IMR-90 (cell line): Measurements from ENCODE around the gene PRSS50. TPM values are rescaled to one million over a fixed set of nuclear protein-coding genes. Genes with fewer than 3 reads are reported as not detected.

Experiments used
- ATAC-seq: fragments of 200-7000 bp; cut with Tn5 transposase; 2 replicates; pipeline ENCODE4 v1.9.1; 2020; ENCODE audit warnings: low read depth, mild to moderate bottlenecking, moderate library complexity
- BruUV-seq: library from RNA; stranded (reverse); fragments of 400-500 nt; replicated peaks from 2 replicates; lab custom pipeline; 2021; lab: Mats Ljungman, UMichigan
- CTCF ChIA-PET: fragments of 300-600 bp; formaldehyde crosslinking; extraction: SDS; loops from one replicate; lab custom pipeline; 2021; ENCODE audit warnings: antibody characterized with exemption; lab: Yijun Ruan, JAX
- POLR2A ChIA-PET: fragments of 300-600 bp; sonication (Branson Sonifier 250); formaldehyde crosslinking; loops from one replicate; lab custom pipeline; 2022; ENCODE audit warnings: antibody characterized with exemption; ENCODE audit not compliant: unreplicated experiment; lab: Charles Lee
- DNase-seq: peaks from one replicate; pipeline ENCODE4 v3.0.0; 2013
- H2AFZ ChIP-seq: replicated peaks from 2 replicates; pipeline ENCODE3; 2013; ENCODE audit warnings: low read length, mild to moderate bottlenecking; ENCODE audit not compliant: poor library complexity
- H2AK5ac ChIP-seq: 2 replicates; pipeline ENCODE4 v1.6.1; 2013; ENCODE audit warnings: low read depth, low read length, inconsistent platforms
- H2AK9ac ChIP-seq: replicated peaks from 2 replicates; pipeline ENCODE3; 2013; ENCODE audit warnings: mild to moderate bottlenecking, low read depth, low read length, moderate library complexity; ENCODE audit not compliant: poor library complexity
- H2BK120ac ChIP-seq: 2 replicates; pipeline ENCODE4 v1.6.1; 2013; ENCODE audit warnings: low read depth, low read length, inconsistent platforms
- H2BK15ac ChIP-seq: 3 replicates; pipeline ENCODE4 v1.6.1; 2013; ENCODE audit warnings: low read depth, low read length, inconsistent platforms
- H2BK20ac ChIP-seq: 2 replicates; pipeline ENCODE4 v1.6.1; 2013; ENCODE audit warnings: low read depth, mild to moderate bottlenecking, inconsistent platforms, low read length, moderate library complexity
- H2BK5ac ChIP-seq: 2 replicates; pipeline ENCODE4 v1.6.1; 2013; ENCODE audit warnings: mild to moderate bottlenecking, low read depth, low read length, inconsistent platforms; ENCODE audit not compliant: poor library complexity, severe bottlenecking
- H3K14ac ChIP-seq: replicated peaks from 2 replicates; pipeline ENCODE4 v1.6.1; 2013; ENCODE audit warnings: low read depth, low read length, inconsistent platforms
- H3K18ac ChIP-seq: 2 replicates; pipeline ENCODE4 v1.6.1; 2013; ENCODE audit warnings: low read depth, low read length, control low read depth
- H3K23ac ChIP-seq: 2 replicates; pipeline ENCODE4 v1.6.1; 2013; ENCODE audit warnings: low read depth, low read length, inconsistent platforms
- H3K27ac ChIP-seq: 2 replicates; pipeline ENCODE4 v1.5.1; 2013; ENCODE audit warnings: mild to moderate bottlenecking, control low read depth, low read length; ENCODE audit not compliant: insufficient read depth
- H3K27me3 ChIP-seq: 2 replicates; pipeline ENCODE4 v1.6.1; 2013; ENCODE audit warnings: low read length; ENCODE audit not compliant: control insufficient read depth, insufficient read depth
- H3K36me3 ChIP-seq: 2 replicates; pipeline ENCODE4 v1.6.1; 2013; ENCODE audit warnings: low read length, mixed read lengths; ENCODE audit not compliant: control insufficient read depth, insufficient read depth
- H3K4ac ChIP-seq: 2 replicates; pipeline ENCODE4 v1.6.1; 2013; ENCODE audit warnings: low read depth, low read length, inconsistent platforms
- H3K4me1 ChIP-seq: 2 replicates; pipeline ENCODE4 v1.6.1; 2013; ENCODE audit warnings: low read length, mixed read lengths; ENCODE audit not compliant: control insufficient read depth, insufficient read depth
- H3K4me2 ChIP-seq: 2 replicates; pipeline ENCODE4 v1.6.1; 2013; ENCODE audit warnings: low read depth, mild to moderate bottlenecking, control low read depth, low read length, moderate library complexity
- H3K4me3 ChIP-seq: 2 replicates; pipeline ENCODE4 v1.5.1; 2013; ENCODE audit warnings: low read depth, mild to moderate bottlenecking, control low read depth, low read length, moderate library complexity; ENCODE audit not compliant: insufficient read depth
- H3K56ac ChIP-seq: 2 replicates; pipeline ENCODE4 v1.6.1; 2013; ENCODE audit warnings: low read length, inconsistent platforms; ENCODE audit not compliant: insufficient read depth; ENCODE audit errors: extremely low read depth
- H3K79me1 ChIP-seq, 2 experiments: 2 replicates each; pipeline ENCODE4 v1.6.1; 2013; ENCODE audit warnings: low read length in 2 of 2, inconsistent platforms in 1 of 2, low read depth in 1 of 2
- H3K9ac ChIP-seq: 2 replicates; pipeline ENCODE4 v1.6.1; 2013; ENCODE audit warnings: low read depth, low read length, control low read depth
- H3K9me1 ChIP-seq: 2 replicates; pipeline ENCODE4 v1.6.1; 2013; ENCODE audit warnings: low read length, inconsistent platforms; ENCODE audit not compliant: insufficient read depth
- H3K9me3 ChIP-seq: 2 replicates; pipeline ENCODE4 v1.6.1; 2013; ENCODE audit warnings: low read length; ENCODE audit not compliant: control insufficient read depth, insufficient read depth
- H4K20me1 ChIP-seq: 2 replicates; pipeline ENCODE4 v1.6.1; 2013; ENCODE audit warnings: low read length, inconsistent platforms; ENCODE audit not compliant: insufficient read depth
- H4K5ac ChIP-seq: 2 replicates; pipeline ENCODE4 v1.6.1; 2013; ENCODE audit warnings: mild to moderate bottlenecking, low read depth, low read length, control low read depth
- H4K8ac ChIP-seq, 2 experiments: 2 replicates each; pipeline ENCODE4 v1.6.1; 2013; ENCODE audit warnings: low read depth in 2 of 2, low read length in 2 of 2, control low read depth in 1 of 2, inconsistent platforms in 1 of 2
- H4K91ac ChIP-seq: 2 replicates; pipeline ENCODE4 v1.6.1; 2013; ENCODE audit warnings: low read depth, low read length, inconsistent platforms; ENCODE audit not compliant: insufficient read depth
- BHLHE40 ChIP-seq: fragments of 150-350 bp; IDR thresholded peaks from 2 replicates; pipeline ENCODE4 v1.6.1; 2016; ENCODE audit warnings: mild to moderate bottlenecking, low read depth, low read length
- CEBPB ChIP-seq: IDR thresholded peaks from 2 replicates; pipeline ENCODE4 v1.6.1; 2012; ENCODE audit warnings: low read depth, low read length, improper control_type of control experiment
- CHD1 ChIP-seq: IDR thresholded peaks from 2 replicates; pipeline ENCODE4 v1.6.1; 2012; ENCODE audit warnings: low read depth, low read length, improper control_type of control experiment
- CTCF ChIP-seq: conservative IDR thresholded peaks from 2 replicates; pipeline ENCODE4 v1.5.1; 2012; ENCODE audit warnings: mild to moderate bottlenecking, low read depth, low read length, improper control_type of control experiment
- FOS ChIP-seq: fragments of 150-350 bp; IDR thresholded peaks from 2 replicates; pipeline ENCODE4 v1.6.1; 2016; ENCODE audit warnings: low read depth, low read length
- MAFK ChIP-seq: IDR thresholded peaks from 2 replicates; pipeline ENCODE4 v1.6.1; 2012; ENCODE audit warnings: low read depth, low read length, improper control_type of control experiment
- MAZ ChIP-seq: IDR thresholded peaks from 2 replicates; pipeline ENCODE4 v1.6.1; 2012; ENCODE audit warnings: low read depth, mild to moderate bottlenecking, low read length, improper control_type of control experiment, moderate library complexity, borderline replicate concordance
- MXI1 ChIP-seq: IDR thresholded peaks from 2 replicates; pipeline ENCODE4 v1.6.1; 2012; ENCODE audit warnings: low read depth, mild to moderate bottlenecking, low read length, moderate library complexity, borderline replicate concordance
- NFE2L2 ChIP-seq: fragments of 150-350 bp; IDR thresholded peaks from 2 replicates; pipeline ENCODE4 v1.6.1; 2016; ENCODE audit warnings: low read depth, mild to moderate bottlenecking, low read length
- POLR2A ChIP-seq: IDR thresholded peaks from 2 replicates; pipeline ENCODE4 v1.6.1; 2012; ENCODE audit warnings: mild to moderate bottlenecking, low read depth, low read length
- RAD21 ChIP-seq: IDR thresholded peaks from 2 replicates; pipeline ENCODE4 v1.6.1; 2012; ENCODE audit warnings: low read length, improper control_type of control experiment
- RCOR1 ChIP-seq: IDR thresholded peaks from 2 replicates; pipeline ENCODE4 v1.6.1; 2012; ENCODE audit warnings: mild to moderate bottlenecking, low read length, improper control_type of control experiment; ENCODE audit not compliant: insufficient replicate concordance
- RFX5 ChIP-seq: IDR thresholded peaks from 2 replicates; pipeline ENCODE4 v1.8.0; 2012; ENCODE audit warnings: low read depth, mild to moderate bottlenecking, low read length, moderate library complexity
- SMC3 ChIP-seq: fragments of 150-350 bp; IDR thresholded peaks from 2 replicates; pipeline ENCODE4 v1.6.1; 2016; ENCODE audit warnings: low read depth, mild to moderate bottlenecking, antibody characterized with exemption, low read length, moderate library complexity
- WGBS, 2 experiments: methylation state at CpG; one replicate each; pipeline versions ENCODE4 v1.1.5 to v1.1.7; 2013; ENCODE audit warnings: missing lambda C conversion rate in 2 of 2; ENCODE audit not compliant: insufficient read length in 1 of 2; ENCODE audit errors: extremely low coverage in 2 of 2; 5-methylcytosine and 5-hydroxymethylcytosine counted together
- dilution Hi-C: fragments of 300-500 bp; cut with HindIII; formaldehyde crosslinking; loops from one replicate; pipeline ENCODE4 v1.14.3; 2018; ENCODE audit warnings: low sequenced_read_pairs; ENCODE audit not compliant: unreplicated experiment
- in situ Hi-C: fragments of 300-500 bp; cut with MboI; formaldehyde crosslinking; loops from 3 replicates; pipeline ENCODE4 v1.14.3; 2019; ENCODE audit warnings: low sequenced_read_pairs, inconsistent platforms, mixed read lengths
- intact Hi-C: fragments of 100-400 bp; cut with micrococcal nuclease; formaldehyde crosslinking; loops from 2 replicates; pipeline ENCODE4 v1.10.0; 2022
- polyA plus RNA-seq, 3 experiments: library from polyadenylated mRNA; depleted of rRNA; stranded (reverse); fragments of >200 nt; gene quantifications; 2 replicates each; pipeline ENCODE4 v1.2.3, GENCODE V29; 2012; ENCODE audit warnings: low replicate concordance in 1 of 3
- total RNA-seq: library from RNA; depleted of rRNA; stranded (reverse); fragments of >200 nt; gene quantifications from 2 replicates; pipeline ENCODE4 v1.2.3, GENCODE V29; 2012
- TF ChIP-seq, protein P1 (sequence below): fragments of 150-350 bp; IDR thresholded peaks from 2 replicates; pipeline ENCODE4 v1.6.1; 2017; ENCODE audit warnings: mild to moderate bottlenecking, antibody characterized with exemption, low read length, low read depth
- TF ChIP-seq, protein P2 (sequence below): fragments of 150-350 bp; IDR thresholded peaks from 2 replicates; pipeline ENCODE4 v1.6.1; 2016; ENCODE audit warnings: low read depth, mild to moderate bottlenecking, low read length, moderate library complexity, borderline replicate concordance

The PRSS50 gene
- total and polyA plus RNA-seq, 2 of the 4 experiments (the other 2 are of a cell fraction): not detected

DNA sequence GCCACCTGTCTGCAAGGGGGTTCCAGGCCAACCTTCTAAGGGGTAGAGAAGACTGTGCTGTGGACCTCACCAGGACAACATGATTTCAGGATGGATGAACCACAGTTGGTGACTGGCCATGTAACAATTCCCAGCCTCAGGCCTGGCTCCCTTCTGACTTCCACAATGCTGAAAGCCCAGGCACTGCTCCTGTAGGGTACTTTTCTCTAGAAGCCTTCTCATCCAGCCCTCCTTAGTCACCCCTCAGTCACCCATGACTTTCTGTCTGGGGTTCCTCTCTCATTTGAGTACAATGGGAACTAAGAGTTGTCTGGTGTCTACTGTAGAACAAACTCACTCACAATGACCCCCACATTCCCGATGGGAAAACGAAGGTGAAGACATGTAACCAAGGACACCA is 32.8 kb downstream of the PRSS50 start:
- H4K5ac ChIP-seq: no peak overlapping the region
- no peak overlapping the region for H3K56ac ChIP-seq
- H2BK15ac ChIP-seq: no peak overlapping the region
- no peak overlapping the region for H3K18ac ChIP-seq
- H3K4me3 ChIP-seq: no peak overlapping the region
- ATAC-seq (no peak), DNase-seq (no peak)
- no peak overlapping the region for H2BK120ac ChIP-seq
- intact Hi-C loops (no loop called here), dilution Hi-C loops (no loop called here), in situ Hi-C loops (no loop called here)
- ChIA-PET CTCF (no interaction called here), POLR2A (no interaction called here)
- no peak overlapping the region for H2AK5ac ChIP-seq
- no peak overlapping the region for H3K27ac ChIP-seq
- no TSS peak for BruUV-seq
- H3K14ac ChIP-seq: no peak overlapping the region
- H4K20me1 ChIP-seq: no peaks in the 10 kb centered on the region
- H3K27me3 ChIP-seq: no peaks in the 10 kb centered on the region; the same call in 1 of the 2 replicates
- no peaks in the 10 kb centered on the region for H3K9me3 ChIP-seq
- H3K9me1 ChIP-seq: peaks cover 4% of the 10 kb centered on the region; the same call in 1 of the 2 replicates
- no CpG with 5 or more reads among the region's 2 CpGs for WGBS, 2 experiments
- H3K4ac ChIP-seq: no peak overlapping the region
- H2AK9ac ChIP-seq: no peak overlapping the region
- TF ChIP-seq MXI1: no peak
- no peak for TF ChIP-seq BHLHE40
- TF ChIP-seq, protein P1, sequence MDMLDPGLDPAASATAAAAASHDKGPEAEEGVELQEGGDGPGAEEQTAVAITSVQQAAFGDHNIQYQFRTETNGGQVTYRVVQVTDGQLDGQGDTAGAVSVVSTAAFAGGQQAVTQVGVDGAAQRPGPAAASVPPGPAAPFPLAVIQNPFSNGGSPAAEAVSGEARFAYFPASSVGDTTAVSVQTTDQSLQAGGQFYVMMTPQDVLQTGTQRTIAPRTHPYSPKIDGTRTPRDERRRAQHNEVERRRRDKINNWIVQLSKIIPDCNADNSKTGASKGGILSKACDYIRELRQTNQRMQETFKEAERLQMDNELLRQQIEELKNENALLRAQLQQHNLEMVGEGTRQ: no peak
- TF ChIP-seq MAZ: no peak
- TF ChIP-seq CHD1: no peak
- no peak for TF ChIP-seq POLR2A
- no peak for TF ChIP-seq CTCF
- TF ChIP-seq NFE2L2: no peak
- TF ChIP-seq RFX5: no peak
- TF ChIP-seq CEBPB: no peak
- no peak for TF ChIP-seq RCOR1
- no peak for TF ChIP-seq FOS
- TF ChIP-seq, protein P2, sequence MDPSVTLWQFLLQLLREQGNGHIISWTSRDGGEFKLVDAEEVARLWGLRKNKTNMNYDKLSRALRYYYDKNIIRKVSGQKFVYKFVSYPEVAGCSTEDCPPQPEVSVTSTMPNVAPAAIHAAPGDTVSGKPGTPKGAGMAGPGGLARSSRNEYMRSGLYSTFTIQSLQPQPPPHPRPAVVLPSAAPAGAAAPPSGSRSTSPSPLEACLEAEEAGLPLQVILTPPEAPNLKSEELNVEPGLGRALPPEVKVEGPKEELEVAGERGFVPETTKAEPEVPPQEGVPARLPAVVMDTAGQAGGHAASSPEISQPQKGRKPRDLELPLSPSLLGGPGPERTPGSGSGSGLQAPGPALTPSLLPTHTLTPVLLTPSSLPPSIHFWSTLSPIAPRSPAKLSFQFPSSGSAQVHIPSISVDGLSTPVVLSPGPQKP: no peak
- TF ChIP-seq RAD21: no peak
- no peak for TF ChIP-seq MAFK
- no peak for TF ChIP-seq SMC3
- H2BK5ac ChIP-seq: no peak overlapping the region
- peaks cover 8% of the 10 kb centered on the region; the same call in 1 of the 2 replicates for H3K36me3 ChIP-seq
- H4K8ac ChIP-seq: no peak overlapping the region
- H3K4me2 ChIP-seq: no peak overlapping the region
- H2AFZ ChIP-seq: no peak overlapping the region
- no peak overlapping the region for H3K23ac ChIP-seq
- no peak overlapping the region for H4K91ac ChIP-seq
- H3K4me1 ChIP-seq: no peaks in the 10 kb centered on the region
- no peak overlapping the region for H3K9ac ChIP-seq
- no peak overlapping the region for H2BK20ac ChIP-seq
- no peaks in the 10 kb centered on the region; a peak in 1 of 4 replicates for H3K79me1 ChIP-seq
